HG02840 (cell line): Measurements from ENCODE around the gene DDB1.

ENCODE experiments used
- ATAC-seq: cut with Tn5 transposase; IDR thresholded peaks from one replicate; pipeline ENCODE4 v1.9.1; 2021; ENCODE audit warnings: mild to moderate bottlenecking, moderate library complexity, moderate number of reproducible peaks; ENCODE audit not compliant: unreplicated experiment, low FRiP score

The DDB1 gene

DNA sequence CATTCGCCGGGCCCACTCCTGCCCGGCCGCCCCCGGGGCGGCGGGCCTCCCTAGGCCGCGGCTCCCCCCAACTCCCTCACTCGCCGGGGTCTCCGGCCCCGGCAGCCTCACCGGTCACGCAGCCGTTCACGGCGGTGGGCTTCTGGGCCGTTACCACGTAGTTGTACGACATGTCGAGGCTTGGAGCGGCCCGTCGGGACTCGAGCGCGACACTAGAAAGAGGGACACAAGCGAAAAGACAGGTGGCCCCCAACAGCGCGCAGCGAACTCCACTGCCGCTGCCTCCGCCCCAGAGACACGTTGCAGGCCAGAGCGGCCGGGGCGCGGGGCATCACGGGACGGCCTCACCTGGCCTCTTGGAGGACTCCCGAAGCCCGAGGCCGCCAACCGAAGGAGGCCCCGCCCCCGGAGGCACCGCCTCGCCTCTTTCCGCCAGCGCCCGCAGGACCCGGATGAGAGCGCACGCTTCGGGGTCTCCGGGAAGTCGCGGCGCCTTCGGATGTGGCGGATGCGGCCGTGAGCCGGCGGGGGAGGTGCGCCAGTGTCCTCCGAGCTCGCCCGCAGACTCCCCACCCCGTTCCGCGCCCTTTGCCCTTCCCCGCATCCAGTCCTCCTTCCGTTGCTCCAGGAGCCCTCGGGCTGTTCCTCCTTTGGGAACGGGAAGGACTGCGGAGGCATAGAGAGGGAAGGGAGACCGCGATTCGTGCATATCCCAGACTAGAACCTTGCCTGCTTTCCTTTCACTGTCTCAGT lies at the start of gene DDB1, which contains the start of gene TKFC:
DDB1 (minus strand) TSS at position 309 of the 753 bp plus-strand sequence; CDS start at position 172, 137 bp downstream.
TKFC (plus strand) TSS at position 432 of the 753 bp plus-strand sequence. CDS start 1,501 bp downstream, outside the sequence.
- ATAC-seq = peak; percentile 78

DNA sequence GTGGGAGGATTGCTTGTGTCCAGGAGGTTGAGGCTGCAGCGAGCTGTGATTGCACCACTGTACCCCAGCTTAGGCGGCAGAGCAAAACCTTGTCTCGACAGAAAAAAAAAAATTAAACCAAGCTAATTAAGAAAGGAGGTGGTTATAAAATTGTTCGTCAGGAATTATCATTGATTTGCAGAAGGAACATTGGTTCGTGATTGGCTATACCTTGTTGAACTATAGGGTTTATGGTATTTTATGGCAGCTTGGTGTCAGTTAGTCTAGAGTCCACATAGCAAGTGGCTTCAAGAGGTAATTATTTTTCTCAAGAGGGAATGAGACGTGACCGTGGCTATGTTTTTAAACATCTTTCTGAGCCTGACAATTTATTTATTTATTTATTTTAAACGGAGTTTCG lies 48.0 kb upstream of the DDB1 start:
- no peak for ATAC-seq

DNA sequence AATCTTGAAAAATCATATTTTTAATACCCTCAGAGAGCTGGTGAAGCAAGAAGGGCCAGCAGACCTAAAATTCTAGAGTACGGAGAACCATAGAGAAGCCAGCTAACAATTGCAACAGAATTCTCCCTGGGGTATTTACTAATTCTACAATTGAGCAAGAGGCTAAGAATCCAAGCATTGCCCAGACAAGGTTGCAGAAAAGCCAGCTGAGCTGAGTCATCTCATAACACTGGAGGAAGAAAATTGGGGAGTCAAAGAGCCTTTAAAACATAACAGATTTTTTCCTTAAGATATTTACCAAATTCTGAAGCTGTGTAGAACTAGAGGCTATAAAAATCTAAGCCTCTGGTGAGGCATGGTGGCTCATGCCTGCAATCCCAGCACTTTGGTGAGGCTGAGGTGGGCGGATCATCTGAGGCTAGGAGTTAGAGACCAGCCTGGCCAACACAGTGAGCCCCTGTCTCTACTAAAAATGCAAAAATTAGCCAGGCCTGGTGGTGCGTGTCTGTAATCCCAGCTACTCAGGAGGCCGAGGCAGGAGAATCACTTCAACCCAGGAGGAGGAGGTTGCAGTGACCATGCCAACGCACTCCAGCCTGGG lies 45.9 kb upstream of the DDB1 start:
- no peak for ATAC-seq

DNA sequence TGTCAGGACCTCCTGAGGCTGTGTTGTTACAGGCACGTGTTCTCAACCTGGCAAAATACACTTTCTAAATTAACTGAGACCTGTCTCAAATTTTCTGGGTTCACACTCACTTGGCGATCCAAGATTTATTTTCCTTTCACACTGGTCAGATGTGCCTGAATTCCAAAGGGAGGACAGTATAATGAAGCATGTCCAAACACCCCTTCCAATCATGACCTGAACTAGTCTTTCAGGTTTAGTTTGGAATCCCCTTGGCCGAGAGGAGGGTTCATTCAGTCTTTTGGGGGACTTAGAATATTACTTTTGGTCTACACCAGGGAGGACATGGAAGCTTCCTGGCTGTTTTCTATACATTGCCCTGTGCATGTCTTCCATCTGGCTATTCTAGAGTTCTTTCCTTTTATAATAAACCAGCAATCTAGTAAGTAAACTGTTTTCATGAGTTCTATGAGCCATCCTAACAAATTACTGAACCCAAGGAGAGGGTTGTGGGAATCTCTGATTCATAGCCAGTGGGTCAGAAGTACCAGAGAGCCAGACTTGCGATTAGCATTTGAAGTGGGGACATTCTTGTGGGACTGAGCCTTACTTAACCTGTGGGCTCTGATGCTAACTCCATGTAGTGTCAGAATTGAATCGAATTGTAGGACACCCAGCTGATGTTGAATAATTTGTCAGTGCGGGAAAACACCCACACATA lies 44.7 kb upstream of the DDB1 start:
- ATAC-seq = no peak

DNA sequence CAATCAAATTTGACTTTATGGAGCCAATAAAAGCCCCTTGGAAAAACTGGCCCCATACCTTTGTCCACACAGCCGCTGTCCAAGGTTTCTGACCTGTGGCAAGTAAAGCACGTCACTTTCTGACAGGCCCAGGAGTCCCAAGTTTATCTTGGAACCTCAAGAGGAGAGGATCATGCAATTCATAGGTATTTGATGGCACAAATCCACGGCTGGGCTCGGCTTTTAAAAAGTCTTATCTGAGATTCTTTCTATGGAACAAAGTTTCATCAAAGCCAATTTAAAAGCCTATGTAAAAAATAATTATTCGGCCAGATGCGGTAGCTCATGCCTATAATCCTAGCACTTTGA lies 42.8 kb upstream of the DDB1 start:
- no peak for ATAC-seq

DNA sequence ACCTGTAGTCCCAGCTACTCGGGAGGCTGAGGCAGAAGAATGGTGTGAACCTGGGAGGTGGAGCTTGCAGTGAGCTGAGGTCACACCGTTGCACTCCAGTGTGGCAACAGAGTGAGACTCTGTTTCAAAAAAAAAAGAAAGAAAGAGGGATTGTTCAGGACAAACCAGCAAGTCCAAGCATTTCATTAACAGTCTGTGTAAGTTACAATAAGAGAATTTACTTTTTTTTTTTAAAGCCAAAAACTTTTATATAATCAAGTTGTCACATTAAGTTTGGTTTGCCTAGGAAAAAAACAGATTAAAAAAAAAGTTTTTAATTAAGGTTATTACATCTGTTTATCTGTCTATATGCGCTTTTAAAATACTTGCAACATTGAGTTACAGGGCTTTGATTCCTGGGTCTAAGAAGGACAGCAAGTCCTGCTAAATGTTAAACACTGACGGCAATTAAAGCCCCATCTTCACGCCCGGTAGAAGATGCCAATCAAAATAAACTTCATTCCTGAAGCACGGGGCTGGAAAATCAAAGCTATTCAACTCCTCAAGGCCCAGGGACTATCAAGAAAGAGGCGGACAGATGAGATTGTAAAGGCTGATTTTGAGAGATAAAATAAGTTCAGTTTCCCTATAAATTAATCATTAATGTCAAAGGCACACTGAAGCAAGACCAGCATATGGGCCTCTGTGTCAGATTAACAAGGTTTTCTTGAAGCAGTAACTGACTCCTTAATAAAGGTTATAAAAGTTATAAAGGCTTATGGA lies 39.9 kb upstream of the DDB1 start:
- no peak for ATAC-seq

DNA sequence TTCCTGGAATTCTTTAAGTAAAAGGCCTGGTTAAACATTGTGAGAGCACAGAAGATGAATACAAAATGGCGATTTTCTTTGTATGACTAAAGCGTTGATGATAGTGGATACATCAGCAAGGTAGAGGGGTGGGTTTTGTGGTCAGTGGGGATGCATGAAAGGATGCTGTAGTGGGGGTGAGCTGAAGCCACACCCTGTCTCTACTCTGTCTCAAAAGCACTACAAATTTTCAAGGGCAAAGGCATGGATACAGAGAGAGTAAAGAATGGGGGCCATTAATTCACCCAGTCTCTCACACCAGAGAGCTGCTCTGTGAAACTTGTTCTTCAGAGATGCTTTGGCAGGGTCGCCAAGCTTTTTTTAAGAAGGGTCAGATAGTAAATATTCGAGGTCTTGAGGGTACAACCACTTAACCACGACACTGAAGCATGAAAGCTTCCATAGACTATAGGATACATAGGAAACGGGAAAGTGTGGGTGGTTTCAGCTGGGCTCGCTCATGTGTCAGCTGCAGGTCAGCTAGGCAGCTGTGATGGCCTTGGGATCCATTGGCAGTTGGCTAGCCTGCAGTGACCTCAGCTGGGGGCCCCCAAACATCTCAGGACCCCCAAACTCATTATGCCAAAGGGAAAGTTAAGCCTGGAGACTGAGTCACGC lies 37.6 kb upstream of the DDB1 start:
- ATAC-seq = no peak

DNA sequence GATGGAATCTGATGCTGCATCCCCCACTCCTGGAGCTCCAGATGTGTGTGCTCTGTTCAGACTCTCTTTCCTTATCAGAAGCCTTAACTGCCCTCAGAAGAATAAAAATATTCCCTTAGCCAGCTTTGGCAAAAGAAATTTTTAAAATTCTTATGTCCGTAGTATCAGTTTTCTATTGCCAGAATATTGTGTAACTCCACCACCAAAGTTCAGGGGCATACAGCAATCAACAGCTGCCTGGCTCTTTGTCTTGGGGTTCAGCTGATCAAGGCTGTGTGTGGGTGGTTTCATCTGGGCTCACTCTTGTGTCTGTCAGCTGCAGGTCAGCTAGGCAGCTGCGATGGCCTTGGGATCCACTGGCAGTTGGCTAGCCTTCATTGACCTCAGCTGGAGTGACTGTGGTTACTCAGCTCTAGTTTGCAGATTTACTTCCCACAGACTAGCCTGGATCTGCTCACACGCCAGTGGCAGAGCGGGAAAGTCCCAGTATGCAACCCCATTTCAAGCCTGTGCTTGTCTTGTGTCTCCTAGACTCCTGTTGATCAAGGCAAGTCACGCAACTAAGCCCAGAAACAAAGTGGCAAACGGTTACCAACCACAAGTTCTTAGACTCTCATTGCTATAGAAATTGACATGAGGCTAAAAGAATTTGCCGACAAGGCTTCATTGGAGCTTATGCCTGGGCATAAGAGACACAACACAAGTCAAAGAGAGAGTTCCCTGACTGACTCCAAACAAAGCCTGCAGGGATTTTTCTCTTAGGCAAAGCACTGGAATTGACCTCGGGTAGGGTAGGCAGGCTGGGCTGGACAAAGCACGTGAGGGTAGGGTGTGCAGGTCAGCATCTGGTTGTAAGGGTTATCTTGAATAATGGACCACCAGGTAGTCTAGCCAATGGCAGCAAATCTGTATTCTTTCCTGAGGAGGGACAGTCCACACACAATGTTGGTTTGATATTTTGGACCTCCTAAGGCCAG lies 36.8 kb upstream of the DDB1 start:
- no peak for ATAC-seq

DNA sequence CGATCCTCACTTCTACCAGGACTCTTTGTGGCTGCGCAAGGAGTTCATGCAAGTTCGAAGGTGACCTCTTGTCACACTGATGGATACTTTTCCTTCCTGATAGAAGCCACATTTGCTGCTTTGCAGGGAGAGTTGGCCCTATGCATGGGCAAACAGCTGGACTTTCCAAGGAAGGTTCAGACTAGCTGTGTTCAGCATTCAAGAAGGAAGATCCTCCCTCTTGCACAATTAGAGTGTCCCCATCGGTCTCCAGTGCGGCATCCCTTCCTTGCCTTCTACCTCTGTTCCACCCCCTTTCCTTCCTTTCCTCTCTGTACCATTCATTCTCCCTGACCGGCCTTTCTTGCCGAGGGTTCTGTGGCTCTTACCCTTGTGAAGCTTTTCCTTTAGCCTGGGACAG lies 35.7 kb upstream of the DDB1 start:
- ATAC-seq = no peak

DNA sequence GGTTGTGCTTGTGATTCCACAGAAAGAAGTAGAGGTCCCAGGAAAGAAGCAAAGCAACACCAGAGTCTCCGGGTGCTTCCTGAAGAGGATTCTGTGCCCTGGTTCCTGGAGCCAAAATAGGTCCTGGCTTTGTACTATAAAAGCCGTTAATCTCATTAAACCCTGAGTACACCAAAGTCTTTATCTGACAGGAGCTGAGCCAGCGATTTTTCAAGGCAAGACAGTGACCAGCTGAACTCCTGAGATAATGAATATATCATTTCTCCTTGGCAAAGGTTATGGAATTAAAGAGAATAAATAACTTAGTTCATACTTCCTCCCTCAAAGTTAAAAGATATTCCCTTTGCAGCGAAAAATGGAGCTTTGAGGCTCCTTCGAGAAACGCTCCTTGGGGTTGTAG lies 34.5 kb upstream of the DDB1 start:
- ATAC-seq = no peak

DNA sequence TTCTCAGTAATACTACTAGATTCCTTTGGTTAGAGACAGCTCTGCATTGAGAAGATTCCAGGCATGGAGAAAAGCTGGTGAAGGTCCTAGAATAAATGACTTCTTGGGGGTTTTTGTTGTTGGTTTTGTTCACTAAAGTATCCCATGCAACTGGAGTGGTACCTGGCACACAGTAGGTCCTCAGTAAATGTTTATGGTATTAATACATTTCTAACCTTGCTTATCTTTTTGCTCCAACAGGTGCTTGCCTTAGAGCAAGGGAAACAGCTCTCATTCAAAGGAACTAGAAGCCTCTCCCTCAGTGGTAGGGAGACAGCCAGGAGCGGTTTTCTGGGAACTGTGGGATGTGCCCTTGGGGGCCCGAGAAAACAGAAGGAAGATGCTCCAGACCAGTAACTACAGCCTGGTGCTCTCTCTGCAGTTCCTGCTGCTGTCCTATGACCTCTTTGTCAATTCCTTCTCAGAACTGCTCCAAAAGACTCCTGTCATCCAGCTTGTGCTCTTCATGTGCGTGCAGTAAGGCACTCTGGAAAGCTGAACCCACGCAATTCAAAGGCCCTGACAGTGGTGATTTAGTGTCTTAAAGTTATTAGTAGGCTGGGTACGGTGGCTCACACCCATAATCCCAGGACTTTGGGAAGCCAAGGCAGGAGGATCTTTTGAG lies 31.2 kb upstream of the DDB1 start:
- no peak for ATAC-seq

DNA sequence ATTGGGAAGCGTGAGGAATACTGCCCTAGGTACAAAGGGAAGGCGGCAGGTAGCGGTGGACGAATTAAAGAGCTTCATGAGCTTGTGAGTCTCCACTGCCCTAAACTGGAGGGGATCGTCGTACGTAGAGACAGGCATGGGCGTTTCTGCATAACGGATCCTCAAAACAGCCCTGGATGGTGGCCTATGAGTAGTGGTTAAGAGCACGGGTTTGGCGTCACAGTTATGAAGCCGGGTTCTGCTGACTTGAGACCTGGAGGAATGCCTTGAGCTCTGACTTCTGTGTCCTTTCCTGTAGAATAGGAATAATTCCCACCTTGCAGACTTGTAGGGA lies 29.6 kb upstream of the DDB1 start:
- no peak for ATAC-seq

DNA sequence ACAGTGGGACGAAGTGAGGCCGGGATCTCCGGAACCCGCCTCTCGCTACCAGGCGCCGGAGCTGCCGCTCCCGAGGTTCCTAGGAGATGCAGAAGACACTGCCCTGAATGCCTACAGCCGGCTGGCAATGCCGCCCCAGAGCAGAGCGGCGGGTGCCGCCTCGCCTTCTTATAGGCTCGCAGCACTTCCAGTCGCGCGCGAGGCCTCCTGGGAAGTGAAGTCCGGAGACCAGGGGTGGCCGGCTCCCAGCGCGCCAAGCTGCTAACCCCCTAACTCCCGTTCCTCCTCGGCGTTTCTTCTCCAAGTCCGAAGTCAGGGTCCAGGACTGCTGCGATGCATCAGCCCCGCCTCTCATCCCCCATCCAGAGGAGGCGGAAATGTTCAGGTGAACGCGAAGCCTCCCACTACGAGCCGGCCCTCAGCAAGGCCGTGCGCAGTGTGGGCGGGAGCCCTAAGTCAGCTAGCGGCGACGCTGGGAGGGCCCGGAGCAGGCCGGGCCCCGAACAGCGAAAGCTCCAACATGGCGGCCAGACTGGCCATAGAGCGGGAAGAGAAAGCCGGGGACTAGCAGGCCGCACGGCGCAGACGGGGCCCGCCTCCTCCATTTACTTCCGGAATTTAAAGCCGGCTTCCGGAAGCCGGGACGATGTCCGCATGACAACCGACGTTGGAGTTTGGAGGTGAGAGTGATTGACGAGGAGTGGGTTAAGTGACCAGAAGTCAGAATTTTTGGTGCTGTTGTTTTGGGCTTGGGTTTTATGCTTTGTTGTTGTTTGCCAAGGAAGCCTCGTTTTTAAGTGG lies 29.0 kb upstream of the DDB1 start, which contains the start of the genes CYB561A3 and TMEM138:
CYB561A3 (minus strand) TSS at position 142 of the 801 bp plus-strand sequence. CDS start 5,169 bp downstream, outside the sequence.
TMEM138 (plus strand) TSS at position 634 of the 801 bp plus-strand sequence. CDS start 2,017 bp downstream, outside the sequence.
- peak; percentile 70 for ATAC-seq

DNA sequence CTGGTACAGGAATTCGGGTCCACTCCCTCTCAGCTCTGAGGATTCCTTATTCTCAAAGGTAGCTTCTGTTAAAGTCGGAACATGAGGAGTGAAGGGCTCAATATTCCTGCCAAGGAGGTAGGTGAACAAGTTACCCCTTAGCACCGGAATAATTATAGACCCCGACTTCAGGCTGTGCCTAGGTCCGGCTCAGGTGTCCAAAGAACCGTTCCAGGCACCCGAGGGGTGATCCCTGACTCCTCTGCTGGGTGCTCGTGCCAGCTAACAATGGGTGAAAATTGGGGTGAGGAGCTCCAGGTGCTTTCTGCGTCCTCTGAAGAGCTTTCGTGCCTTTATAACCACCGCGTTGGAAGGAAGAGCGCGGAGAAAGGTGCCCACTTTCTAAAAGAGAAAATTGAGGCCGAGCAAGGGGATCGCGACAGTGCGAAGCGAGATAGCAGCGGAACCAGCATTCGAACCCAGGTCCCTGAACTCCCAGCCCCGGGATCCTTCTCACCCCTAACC lies 28.4 kb upstream of the DDB1 start:
- ATAC-seq = no peak

DNA sequence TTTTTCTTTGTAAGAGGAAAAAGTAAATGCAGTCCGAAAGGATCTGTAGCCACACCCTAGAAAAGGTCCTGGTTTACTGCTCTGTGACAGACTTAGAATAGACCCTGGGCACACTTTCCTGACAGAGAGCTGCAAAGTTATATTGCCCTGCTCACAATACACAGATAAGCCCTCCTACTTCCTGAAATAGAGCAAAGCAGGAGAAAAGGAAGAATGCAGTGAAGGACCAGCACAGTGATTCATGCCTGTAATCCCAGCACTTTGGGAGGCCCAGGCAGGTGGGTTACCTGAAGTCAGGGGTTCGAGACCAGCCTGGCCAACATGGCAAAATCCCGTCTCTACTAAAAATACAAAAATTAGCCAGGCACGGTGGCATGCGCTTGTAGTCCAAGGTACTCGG lies 26.6 kb upstream of the DDB1 start:
- no peak for ATAC-seq

DNA sequence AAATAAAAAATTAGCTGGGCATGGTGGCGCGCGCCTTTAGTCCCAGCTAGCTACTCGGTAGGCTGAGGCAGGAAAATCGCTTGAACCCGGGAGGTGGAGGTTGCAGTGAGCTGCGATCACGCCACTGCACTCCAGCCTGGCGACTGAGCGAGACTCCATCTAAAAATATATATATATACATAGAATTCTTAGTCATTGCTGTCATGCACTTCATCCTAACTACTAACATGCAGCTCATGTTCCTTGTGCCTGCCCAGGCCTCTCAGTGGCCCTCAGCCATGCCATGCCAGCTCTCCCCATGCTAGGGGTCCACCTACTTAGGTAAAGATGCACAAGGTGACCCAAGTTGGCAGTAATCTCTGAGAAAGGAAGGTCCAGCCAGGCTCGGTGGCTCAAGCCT lies 25.7 kb upstream of the DDB1 start:
- no peak for ATAC-seq

DNA sequence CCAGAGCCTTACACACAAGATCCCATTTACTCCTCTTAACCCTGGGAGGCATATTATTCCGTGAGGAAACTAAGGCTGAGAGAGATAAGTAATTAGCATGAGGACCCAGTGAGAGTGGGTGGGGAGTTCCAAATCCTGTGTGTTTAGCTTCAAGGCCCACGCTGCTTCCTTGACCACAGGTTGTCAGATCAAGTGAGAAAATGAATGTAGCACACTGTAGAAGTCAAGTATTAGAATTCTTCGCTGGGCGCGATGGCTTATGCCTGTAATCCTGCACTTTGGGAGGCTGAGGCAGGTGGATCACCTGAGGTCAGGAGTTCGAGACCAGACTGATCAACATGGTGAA lies 25.0 kb upstream of the DDB1 start:
- ATAC-seq = no peak
